IgD-negative memory B cell (primary cell): Measurements from ENCODE around the gene CNTRL. TPM values are rescaled to one million over a fixed set of nuclear protein-coding genes. Genes with fewer than 3 reads are reported as not detected.

Experiments
- H3K27ac Mint-ChIP-seq, 3 donors: one replicate each; pipeline ENCODE4 v1.8.0; 2020 to 2022; ENCODE audit warnings: mild to moderate bottlenecking in 3 of 3, mixed read lengths in 3 of 3, moderate library complexity in 1 of 3
- H3K27me3 Mint-ChIP-seq: one replicate; pipeline ENCODE4 v1.8.0; 2021; ENCODE audit warnings: mixed read lengths
- H3K36me3 Mint-ChIP-seq: one replicate; pipeline ENCODE4 v1.8.0; 2020; ENCODE audit warnings: mild to moderate bottlenecking, mixed read lengths
- H3K4me1 Mint-ChIP-seq, 3 donors: one replicate each; pipeline ENCODE4 v1.8.0; 2020 to 2022; ENCODE audit warnings: mixed read lengths in 3 of 3, mild to moderate bottlenecking in 1 of 3
- H3K4me3 Mint-ChIP-seq, 4 donors: one replicate each; pipeline ENCODE4 v1.8.0; 2020 to 2022; ENCODE audit warnings: mild to moderate bottlenecking in 4 of 4, mixed read lengths in 4 of 4, moderate library complexity in 3 of 4
- H3K9me3 Mint-ChIP-seq, 3 donors: one replicate each; pipeline ENCODE4 v1.8.0; 2020 to 2021; ENCODE audit warnings: mixed read lengths in 3 of 3, mild to moderate bottlenecking in 1 of 3
- polyA plus RNA-seq: library from polyadenylated mRNA; unstranded; fragments of 300-500 nt; fragmentation: Illumina TruSeq; gene quantifications from one replicate; pipeline ENCODE4 v1.2.3, GENCODE V29; 2021

CNTRL gene
- polyA plus RNA-seq, 1 donor from 2014 or later, result 30.4 TPM

- H3K27me3 Mint-ChIP-seq, result no peaks in the 10 kb centered on the region
- no peaks in the 10 kb centered on the region for H3K9me3 Mint-ChIP-seq
- H3K4me1 Mint-ChIP-seq, result peaks cover 3 to 6% (median 6%) of the 10 kb centered on the region in 3 donors
- H3K4me3 Mint-ChIP-seq, result no peak overlapping the region
- H3K27ac Mint-ChIP-seq, result peak overlapping the region in 1 of 3 donors; percentile 28
- H3K36me3 Mint-ChIP-seq, result peaks cover 10% of the 10 kb centered on the region
Measured at GRCh38 chr9:121221664-121222055, 146.9 kb downstream of the CNTRL start.

- no peak overlapping the region for H3K4me3 Mint-ChIP-seq
- no peaks in the 10 kb centered on the region for H3K9me3 Mint-ChIP-seq
- no peak overlapping the region for H3K27ac Mint-ChIP-seq
- peaks cover 3 to 6% (median 6%) of the 10 kb centered on the region in 3 donors for H3K4me1 Mint-ChIP-seq
- peaks cover 12% of the 10 kb centered on the region for H3K36me3 Mint-ChIP-seq
- no peaks in the 10 kb centered on the region for H3K27me3 Mint-ChIP-seq
Measured at GRCh38 chr9:121222524-121223171, 147.9 kb downstream of the CNTRL start.

GRCh38 chr9:121225240-121225639 lies 150.5 kb downstream of the CNTRL start:
- Mint-ChIP-seq H3K27me3 (no peaks in the 10 kb centered on the region), H3K4me1 (peaks cover 0 to 2% (median 0%) of the 10 kb centered on the region in 3 donors), H3K4me3 (no peak overlapping the region), H3K36me3 (peaks cover 13% of the 10 kb centered on the region), H3K9me3 (no peaks in the 10 kb centered on the region), H3K27ac (no peak overlapping the region)

- Mint-ChIP-seq H3K4me3 (no peak overlapping the region), H3K36me3 (peaks cover 13% of the 10 kb centered on the region), H3K27ac (no peak overlapping the region), H3K4me1 (no peaks in the 10 kb centered on the region), H3K27me3 (no peaks in the 10 kb centered on the region), H3K9me3 (no peaks in the 10 kb centered on the region)
Measured at GRCh38 chr9:121226175-121226574, 151.4 kb downstream of the CNTRL start.

Other genes with a start within 250 kb of the CNTRL start
- 16.8 TPM for gene PSMD5, start 232.0 kb upstream of the CNTRL start, polyA plus RNA-seq
- 3.9 TPM for gene PHF19, start 197.8 kb upstream of the CNTRL start, polyA plus RNA-seq
- gene TRAF1, start 148.2 kb upstream of the CNTRL start, polyA plus RNA-seq, result 1.3 TPM
- 0.99 TPM for gene C5, start 24.7 kb upstream of the CNTRL start, polyA plus RNA-seq
- gene RAB14, start 126.9 kb downstream of the CNTRL start, polyA plus RNA-seq, result 35.7 TPM
- 69.4 TPM for gene GSN, start 193.2 kb downstream of the CNTRL start, polyA plus RNA-seq